HG02943 (cell line): ENCODE data around the gene OR4B1.
"Not testable (repeated sequence)": the region's sequence is repeated elsewhere in the genome, so short reads cannot be mapped to it uniquely, and the experiment has no call there.

Source experiments
- ATAC-seq: cut with Tn5 transposase; IDR thresholded peaks from one replicate; pipeline ENCODE4 v1.9.1; 2021; ENCODE audit warnings: mild to moderate bottlenecking, low read depth, moderate library complexity; ENCODE audit not compliant: unreplicated experiment

The OR4B1 gene, protein sequence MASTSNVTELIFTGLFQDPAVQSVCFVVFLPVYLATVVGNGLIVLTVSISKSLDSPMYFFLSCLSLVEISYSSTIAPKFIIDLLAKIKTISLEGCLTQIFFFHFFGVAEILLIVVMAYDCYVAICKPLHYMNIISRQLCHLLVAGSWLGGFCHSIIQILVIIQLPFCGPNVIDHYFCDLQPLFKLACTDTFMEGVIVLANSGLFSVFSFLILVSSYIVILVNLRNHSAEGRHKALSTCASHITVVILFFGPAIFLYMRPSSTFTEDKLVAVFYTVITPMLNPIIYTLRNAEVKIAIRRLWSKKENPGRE

DNA sequence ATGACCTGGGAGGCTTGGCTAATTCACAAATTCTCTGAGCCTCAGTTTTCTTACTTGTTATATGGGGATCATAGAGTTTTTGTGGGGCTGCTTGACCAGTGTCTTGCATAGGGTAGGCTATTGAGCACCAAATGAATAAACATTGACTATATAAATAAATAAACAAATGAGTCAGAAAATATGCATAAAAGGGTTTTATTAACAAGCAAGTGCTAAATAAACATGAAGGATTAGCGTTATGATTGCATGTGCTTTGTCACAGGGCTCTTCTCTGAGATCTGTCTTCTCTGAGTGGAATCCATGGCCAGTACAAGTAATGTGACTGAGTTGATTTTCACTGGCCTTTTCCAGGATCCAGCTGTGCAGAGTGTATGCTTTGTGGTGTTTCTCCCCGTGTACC lies at the start of gene OR4B1:
TSS of gene OR4B1 (plus strand) at position 301 of the 400 bp plus-strand sequence. CDS start at position 301, 0 bp downstream.
- ATAC-seq: no peak

DNA sequence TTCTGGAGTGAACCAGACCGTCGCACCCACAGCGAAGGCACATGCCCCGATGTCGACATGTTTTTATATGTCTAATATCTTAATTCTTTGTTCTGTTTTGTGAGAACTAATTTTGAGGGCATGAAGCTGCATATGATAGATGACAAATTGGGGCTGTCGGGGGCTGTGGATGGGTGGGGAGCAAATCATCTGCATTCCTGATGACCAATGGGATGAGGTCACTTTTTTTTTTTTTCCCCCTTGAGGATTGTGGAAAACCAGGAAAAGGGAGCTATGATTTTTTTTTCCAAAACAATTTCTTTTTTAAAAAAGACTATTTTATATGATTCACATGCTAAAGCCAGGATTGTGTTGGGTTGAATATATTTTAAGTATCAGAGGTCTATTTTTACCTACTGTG lies 49.2 kb upstream of the OR4B1 start:
- ATAC-seq: no peak

DNA sequence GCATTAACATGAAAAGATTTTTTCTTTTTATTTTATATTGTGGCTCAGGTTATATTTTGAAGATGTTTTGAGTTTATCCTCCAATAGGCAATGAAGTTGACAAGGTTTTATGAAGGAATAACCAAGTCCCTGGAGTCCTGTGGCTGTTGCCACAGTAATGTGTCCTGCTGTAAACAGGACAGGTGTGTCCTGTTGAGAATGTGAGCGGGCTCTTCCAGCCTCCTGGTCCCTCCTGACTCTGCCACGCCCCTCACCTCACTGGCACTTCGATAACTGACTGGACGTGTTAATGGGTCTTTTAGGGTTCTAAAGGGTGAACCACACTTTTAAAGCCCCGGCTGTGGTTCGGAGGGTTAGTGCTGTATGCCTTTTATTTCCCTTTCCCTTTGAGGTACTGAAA lies 47.8 kb upstream of the OR4B1 start:
- no peak for ATAC-seq

DNA sequence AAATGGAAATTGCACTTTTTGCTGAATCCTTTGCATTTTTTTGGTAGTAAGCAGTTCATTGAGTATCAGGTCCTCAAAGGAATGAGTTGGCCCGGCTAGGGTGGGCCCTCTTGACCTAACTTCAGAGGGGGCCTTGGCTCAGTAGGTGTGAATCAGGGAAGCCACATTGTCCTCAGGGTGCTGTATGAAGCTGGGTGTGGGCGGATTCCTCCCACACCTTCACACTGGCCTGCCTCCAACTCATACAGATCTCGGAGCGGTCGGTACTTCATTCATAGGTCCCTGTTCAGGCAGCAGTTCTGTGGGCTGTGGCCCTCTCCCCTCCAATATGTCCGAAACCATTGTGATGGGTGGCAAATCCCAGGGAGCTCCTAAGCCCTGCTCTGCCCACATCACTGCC lies 47.4 kb upstream of the OR4B1 start:
- ATAC-seq: no peak

DNA sequence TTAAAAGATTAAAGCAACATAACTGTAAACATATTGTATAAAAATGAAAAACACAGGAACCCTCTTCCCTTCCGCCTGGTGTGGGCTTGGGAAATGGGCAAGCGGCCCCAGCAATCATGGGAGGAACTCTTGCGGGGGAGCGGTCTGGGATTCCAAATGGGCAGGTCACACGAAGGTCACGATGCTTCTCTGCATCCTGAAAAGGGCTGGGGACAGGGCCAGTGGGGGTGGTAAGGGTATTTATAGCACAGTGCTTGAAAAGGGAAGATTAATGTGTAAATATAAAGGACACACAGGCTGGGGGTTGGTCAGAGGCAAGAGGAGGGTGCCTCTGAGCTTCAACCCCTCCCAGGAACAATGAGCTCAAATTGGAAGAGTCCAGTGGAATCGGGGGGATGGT lies 46.9 kb upstream of the OR4B1 start:
- ATAC-seq: no peak

DNA sequence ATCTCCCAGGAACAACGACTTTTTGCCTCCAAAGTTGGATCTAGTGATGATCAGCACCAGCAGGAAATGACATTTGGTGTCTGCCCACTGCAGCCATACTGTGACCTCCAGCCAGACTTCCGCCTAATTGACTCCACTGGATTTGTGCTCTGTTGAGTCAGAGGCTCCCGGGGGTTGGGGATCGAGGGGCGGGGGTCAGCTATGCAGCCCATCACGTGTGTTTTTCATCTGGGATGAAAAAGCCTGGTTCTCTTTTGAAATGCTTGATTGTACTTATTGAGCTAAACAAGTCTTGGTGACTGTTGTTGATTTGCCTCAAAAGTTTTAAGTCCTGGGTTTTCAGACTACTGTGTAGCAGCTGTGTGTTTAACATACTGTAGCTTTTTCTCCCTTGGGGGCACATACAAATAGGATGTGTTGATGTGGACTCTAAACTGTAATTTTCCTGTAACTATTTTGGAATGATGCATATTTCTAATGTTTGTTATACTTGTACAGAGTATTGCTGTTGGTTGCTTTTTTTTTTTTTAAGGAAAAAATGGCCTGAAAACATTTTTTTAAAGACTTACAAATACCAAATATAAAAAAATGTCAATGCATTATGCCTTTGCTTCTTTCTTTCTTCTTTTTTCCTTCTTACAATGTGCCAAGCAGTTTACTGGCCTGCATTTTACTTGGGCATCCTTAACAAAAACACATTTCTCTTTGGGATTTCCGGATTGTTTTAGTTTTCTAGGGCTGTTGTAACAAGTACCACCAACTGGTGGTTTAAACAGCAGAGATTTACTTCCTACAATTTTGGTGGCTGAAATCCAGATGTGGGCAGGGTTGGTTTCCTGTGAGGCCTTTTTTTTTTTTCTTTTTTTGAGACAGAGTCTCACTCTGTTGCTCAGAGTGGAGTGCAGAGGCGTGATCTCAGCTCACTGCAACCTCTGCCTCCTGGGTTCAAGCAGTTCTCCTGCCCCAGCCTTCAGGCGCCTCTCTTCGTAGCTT lies 46.1 kb upstream of the OR4B1 start:
- no peak for ATAC-seq

DNA sequence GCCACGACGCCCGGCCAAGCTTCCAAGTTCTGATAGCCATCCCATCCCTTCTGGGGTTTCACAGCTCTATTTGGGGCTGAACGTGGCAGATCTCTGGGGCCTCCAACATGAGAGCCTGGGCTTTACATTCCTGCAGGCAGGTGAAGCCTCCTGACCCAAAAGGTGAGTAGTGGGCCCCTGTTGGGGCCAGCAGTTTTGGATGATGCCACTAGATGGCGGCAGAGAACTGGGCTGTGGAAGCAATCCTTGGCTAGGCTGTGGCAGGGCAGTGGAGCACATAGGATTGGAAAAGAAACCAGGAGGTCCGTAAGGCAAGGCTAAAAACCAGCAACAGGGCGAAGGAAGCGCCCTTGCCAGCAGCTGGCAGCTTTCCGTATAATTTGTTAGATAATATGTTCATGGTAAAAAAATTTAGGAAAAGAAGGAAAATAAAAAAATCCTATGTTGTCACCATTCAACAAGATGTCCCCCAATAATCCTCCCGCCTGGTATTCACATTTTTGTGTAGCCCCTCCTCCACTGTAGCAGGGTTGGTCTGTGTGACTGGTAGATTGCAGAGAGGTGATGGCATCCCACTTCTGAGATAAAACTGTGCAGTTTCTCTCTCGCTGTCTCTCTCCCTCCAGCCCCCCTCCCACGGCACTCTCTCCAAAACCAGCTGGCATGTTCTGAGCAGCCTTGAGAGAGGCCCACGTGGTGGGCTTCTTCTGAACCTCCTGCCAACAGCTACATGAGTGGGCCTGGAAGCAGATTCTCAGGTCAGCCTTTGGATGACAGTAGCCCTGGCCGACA lies 43.6 kb upstream of the OR4B1 start:
- no peak for ATAC-seq

DNA sequence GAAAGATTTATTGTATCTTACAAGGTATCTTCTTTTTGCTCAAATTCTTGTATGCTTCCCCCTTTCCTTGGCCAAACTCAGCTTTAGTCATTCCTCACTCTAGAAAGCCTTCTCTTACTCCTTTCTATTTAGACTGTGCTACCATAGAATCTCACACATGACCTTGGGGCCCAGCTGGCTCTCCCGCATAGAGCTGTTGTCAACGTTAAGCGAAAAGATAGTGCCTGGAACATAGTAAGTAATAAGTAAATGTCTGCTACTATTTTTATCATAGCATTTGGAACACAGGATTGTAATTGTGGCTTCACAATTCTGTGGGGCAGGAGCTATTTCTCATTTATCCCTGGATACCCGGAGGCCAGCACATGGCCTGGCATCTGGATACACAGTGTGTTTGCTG lies 38.9 kb upstream of the OR4B1 start:
- ATAC-seq: no peak

DNA sequence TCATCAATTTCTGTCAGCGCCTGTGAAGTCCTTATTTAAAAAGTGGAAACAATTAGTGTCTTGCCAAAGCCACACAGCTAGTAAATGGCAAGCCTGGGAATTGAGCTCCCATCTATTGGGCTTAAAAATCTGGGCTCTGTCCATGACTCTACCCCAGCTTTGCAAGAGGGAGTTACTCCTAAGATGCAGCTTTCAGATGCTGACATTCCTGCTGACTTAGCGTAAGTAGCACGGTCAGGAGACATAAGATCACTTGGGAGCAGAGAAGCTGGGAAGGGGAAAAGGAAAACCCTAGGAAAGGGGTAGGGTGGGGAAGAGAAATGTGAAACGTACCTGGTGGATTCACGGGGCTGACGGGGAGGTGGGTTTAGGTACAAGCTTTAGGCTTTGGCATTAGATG lies 36.0 kb upstream of the OR4B1 start:
- ATAC-seq: no peak

DNA sequence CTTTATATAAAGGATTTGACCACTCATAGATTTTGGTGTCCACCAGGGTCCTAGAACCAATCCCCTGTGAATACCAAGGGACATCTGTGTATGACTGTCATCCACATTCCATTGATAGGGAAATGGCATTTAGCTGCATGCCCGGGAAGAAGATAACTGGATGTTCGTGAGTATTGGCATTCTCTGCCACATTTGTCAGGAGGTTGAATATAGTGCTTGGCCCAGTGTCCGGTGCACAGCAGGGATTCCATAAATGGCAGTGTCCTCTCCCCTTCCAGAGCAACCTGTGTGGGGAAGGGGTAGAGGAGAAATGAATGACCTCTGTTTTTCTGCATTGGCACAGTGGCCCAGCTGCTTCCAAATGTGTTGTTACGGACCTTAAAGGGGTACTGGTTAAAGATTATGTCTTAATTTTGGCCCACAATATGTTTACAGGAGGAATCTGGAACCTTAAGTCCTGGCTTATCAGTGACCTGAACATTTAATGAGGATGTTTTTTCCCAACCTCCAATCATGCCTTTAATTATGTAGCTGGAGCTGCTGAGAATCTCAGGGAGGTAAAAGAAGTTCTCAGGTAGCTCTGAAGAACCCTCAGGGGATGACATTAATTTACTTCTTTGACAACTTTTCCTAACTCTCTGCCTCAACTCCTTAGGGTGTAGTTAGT lies 33.6 kb upstream of the OR4B1 start:
- no peak for ATAC-seq

DNA sequence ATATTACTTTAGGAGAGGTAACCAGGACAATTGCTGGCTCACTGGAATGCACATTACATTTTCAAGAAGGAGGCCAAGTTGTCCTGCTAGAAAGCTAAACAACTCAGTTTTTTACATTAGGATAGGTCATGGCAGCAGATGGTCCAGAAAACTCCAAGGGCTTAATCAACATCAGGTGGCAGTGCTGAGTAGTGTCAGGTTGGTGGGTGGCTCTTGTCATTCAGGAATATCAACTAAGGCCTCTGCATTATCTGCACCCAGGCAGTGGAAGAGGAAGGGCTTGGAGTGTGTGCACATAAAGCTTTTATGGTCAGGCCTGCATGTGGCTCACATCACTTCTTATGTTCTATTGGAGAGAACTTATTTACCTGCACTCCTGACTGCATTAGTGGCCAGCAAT lies 32.2 kb upstream of the OR4B1 start:
- no peak for ATAC-seq

DNA sequence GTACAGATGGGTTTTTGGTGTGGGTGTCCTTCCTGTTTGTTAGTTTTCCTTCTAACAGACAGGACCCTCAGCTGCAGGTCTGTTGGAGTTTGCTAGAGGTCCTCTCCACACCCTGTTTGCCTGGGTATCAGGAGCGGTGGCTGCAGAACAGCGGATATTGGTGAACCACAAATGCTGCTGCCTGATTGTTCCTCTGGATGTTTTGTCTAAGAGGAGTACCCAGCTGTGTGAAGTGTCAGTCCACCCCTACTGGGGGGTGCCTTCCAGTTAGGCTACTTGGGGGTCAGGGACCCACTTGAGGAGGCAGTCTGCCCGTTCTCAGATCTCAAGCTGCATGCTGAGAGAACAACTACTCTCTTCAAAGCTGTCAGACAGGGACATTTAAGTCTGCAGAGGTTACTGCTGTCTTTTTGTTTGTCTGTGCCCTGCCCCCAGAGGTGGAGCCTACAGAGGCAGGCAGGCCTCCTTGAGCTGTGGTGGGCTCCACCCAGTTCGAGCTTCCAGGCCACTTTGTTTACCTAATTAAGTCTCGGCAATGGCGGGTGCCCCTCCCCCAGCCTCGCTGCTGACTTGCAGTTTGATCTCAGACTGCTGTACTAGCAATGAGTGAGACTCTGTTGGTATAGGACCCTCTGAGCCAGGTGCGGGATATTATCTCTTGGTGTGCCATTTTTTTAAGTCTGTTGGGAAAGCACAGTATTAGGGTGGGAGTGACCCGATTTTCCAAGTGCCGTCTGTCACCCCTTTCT lies 25.5 kb upstream of the OR4B1 start:
- not testable (repeated sequence) for ATAC-seq

DNA sequence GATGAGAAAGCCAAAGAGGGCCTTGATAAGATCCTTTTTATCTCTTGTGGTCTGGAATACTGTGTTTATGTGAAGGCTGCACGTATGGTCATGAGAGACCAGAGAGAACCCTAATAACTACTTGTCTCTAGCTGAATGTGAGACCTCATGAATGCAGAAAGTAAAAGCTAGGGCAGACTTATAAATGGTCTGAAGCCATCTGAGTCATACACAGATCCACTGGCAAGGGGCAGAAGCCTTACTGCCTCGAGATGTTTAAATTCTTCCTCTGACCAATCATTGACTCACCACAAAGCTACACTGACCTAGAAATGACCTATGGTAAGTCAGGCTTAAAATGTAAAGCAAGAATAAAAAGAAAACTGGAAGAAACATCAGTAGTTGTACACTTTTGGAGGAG lies 22.7 kb upstream of the OR4B1 start:
- ATAC-seq: no peak

DNA sequence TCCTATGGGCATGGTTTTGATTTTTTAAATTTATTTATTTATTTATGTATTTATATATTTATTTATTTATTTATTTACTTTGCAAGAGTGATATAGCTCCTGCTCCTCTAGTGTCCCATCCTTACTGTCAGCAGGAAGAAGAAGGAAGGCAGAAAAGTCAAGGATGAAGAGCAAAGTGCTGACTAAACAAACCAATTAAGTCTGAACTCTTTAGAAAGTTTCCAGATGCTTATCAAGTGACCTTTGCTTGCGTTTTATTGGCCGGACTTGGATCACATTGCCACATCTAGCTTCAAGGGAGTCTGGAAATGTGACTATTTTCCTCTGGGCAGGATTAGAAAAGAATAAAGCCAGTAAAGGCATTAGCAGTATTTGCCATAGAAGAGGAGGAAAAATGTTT lies 8.7 kb upstream of the OR4B1 start:
- no peak for ATAC-seq

DNA sequence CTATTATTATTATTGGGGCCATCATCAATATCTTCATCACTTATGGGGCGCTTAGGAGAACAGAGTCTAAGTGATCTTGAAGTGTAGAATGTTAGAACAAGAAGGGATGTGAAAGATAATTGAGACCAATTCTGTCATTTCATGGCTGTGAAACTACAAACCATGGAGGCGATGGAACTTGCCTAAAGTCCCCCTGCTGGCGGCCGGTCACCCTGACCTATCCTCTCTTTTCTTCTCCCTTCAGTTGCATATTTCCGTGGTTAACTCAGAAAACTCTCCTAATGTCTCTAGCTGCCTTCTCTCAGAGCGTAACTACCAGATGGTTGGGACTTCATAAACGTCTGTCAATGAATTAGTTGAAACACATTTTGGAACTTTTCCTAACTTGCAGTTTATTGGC lies 6.6 kb upstream of the OR4B1 start:
- no peak for ATAC-seq

DNA sequence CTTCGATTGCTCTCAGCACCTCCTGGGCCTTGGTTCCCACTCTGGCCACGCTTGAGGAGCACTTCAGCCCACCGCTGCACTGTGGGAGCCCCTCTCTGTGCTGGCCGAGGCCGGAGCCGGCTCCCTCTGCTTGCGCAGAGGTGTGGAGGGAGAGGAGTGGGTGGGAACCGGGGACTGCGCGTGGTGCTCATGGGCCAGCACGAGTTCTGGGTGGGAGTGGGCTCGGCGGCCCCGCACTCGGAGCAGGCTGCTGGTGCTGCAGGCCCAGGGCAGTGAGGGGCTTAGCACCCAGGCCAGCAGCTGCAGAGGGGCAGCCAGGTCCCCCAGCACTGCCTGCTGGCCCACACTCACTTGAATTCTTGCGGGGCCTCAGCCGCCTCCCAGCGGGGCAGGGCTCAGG lies 12.2 kb downstream of the OR4B1 start:
- ATAC-seq: no peak

DNA sequence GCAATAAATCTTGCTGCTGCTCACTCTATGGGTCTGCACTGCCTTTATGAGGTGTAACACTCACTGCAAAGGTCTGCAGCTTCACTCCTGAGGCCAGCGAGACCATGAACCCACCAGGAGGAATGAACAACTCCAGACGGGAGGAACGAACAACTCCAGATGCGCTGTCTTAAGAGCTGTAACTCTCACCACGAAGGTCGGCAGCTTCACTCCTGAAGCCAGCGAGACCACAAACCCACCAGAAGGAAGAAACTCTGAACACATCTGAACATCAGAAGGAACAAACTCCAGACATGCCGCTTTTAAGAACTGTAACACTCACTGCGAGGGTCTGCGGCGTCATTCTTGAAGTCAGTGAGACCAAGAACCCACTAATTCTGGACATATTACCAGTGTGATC lies 13.4 kb downstream of the OR4B1 start:
- not testable (repeated sequence) for ATAC-seq

DNA sequence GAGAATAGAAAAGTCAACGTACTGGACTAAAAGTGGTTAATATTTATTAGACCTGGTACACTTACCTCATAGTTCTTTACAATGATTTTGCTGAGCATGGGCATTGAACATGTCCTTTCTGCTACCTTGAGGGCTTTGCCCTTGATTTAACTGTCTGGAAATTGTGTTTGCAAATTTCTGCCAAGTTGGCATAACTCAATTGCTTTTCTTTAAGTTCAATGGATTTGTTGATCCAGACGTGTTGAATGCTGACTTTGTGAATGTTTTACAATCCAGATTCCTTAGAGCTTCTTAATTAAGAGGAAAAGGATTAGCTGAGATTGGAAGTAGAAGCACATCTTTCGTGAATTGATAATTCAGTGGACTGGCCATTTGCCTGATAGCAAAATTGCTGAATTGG lies 21.1 kb downstream of the OR4B1 start:
- ATAC-seq: no peak

DNA sequence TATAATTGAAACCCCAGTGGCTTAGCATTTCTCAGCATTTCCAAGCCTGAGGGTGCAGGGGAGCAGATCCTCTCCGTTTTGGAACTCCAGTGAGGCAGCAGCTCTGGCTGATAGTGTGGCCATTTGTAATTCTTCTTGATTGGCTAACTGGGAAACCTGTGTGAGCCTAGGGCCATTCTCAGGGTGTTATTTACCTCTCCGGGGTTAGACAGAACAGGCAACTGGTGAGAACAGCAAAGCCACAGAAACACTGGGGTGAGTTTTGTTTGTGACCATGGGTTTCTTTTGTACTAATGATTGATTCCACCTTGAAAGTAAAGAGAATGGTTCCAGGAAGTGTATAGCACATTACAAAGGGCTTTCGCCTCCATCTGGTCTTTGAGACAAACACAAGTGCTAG lies 25.9 kb downstream of the OR4B1 start:
- no peak for ATAC-seq

DNA sequence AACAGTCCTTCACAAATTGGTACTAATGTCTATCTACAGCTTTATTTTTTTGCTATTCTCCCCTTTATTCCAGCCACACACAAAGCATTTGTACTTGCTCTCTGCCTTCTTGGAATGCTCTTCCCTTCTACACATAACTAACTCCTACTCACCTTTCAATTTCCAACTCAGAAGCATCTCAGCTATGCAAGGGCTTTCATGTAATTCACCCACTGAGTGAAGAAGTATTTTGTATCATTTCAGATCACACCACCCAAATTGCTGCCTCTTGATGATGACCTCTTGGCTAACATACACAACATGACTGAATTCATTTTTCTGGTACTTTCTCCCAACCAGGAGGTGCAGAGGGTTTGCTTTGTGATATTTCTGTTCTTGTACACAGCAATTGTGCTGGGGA lies 28.2 kb downstream of the OR4B1 start, which contains the start of gene OR4X2:
TSS of gene OR4X2 (plus strand) at position 301 of the 400 bp plus-strand sequence. CDS start at position 301, 0 bp downstream.
- no peak for ATAC-seq
